PFSK-1 (cell line): ENCODE results near the gene PTPRN2.

Source experiments
- POLR2AphosphoS5 ChIP-seq: IDR thresholded peaks from 2 replicates; pipeline ENCODE4 v1.6.1; 2012; ENCODE audit warnings: low read depth, mild to moderate bottlenecking, control low read depth, low read length, moderate library complexity
- TAF1 ChIP-seq: IDR thresholded peaks from 2 replicates; pipeline ENCODE4 v1.6.1; 2012; ENCODE audit warnings: low read length, control low read depth, borderline replicate concordance; ENCODE audit not compliant: insufficient read depth

DNA sequence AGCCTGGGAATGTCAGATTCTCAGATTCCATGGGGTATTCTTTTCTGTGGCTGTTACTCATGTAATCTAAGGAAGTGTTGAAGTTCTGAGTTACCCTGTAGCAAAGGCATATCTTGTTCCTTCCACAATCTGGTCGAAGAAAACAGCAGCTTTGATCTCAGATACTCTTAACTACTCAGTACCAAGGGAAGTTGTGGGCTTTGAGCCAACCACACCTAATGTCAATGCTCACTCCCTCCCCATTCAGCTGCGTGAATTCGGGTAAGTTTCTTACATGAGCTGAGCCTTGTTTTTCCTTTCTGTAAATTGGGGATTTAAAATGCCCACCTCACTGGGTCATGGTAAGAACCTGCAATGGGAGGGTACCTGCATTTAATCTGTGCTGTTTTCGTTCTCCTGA, 52.5 kb downstream of the PTPRN2 start:
- TF ChIP-seq TAF1: no peak
- no peak for TF ChIP-seq POLR2AphosphoS5
